NT2/D1 (cell line): Measurements from ENCODE around the gene MYO5A.

ENCODE experiments used
- DNase-seq: peaks from one replicate; pipeline ENCODE4 v3.0.0-alpha.2; 2011; ENCODE audit warnings: low read depth, low spot score
- H3K27me3 ChIP-seq: 2 replicates; pipeline ENCODE4 v1.6.0; 2011; ENCODE audit warnings: mild to moderate bottlenecking; ENCODE audit not compliant: insufficient read length, insufficient read depth
- H3K36me3 ChIP-seq: 2 replicates; pipeline ENCODE4 v1.6.1; 2011; ENCODE audit warnings: mild to moderate bottlenecking, low read length, mixed read lengths; ENCODE audit not compliant: insufficient read depth, insufficient read length
- H3K4me1 ChIP-seq: 2 replicates; pipeline ENCODE4 v1.5.1; 2011; ENCODE audit not compliant: insufficient read depth, insufficient read length
- H3K4me3 ChIP-seq: 2 replicates; pipeline ENCODE4 v1.5.1; 2011; ENCODE audit warnings: low read depth; ENCODE audit not compliant: insufficient read length
- H3K9ac ChIP-seq: 2 replicates; pipeline ENCODE4 v1.6.0; 2011; ENCODE audit warnings: low read depth; ENCODE audit not compliant: insufficient read length
- H3K9me3 ChIP-seq: 2 replicates; pipeline ENCODE4 v1.5.1; 2011; ENCODE audit warnings: mild to moderate bottlenecking, low read length; ENCODE audit not compliant: insufficient read depth
- SUZ12 ChIP-seq: IDR thresholded peaks from 2 replicates; pipeline ENCODE4 v1.6.1; 2011; ENCODE audit not compliant: insufficient read length, insufficient read depth; ENCODE audit errors: extremely low read depth
- YY1 ChIP-seq: IDR thresholded peaks from 2 replicates; pipeline ENCODE4 v1.6.1; 2011; ENCODE audit not compliant: insufficient read length, insufficient read depth
- ZNF274 ChIP-seq: IDR thresholded peaks from 2 replicates; pipeline ENCODE4 v1.6.1; 2011; ENCODE audit warnings: mild to moderate bottlenecking, low read depth, low read length

MYO5A gene

GRCh38 chr15:52306270-52306669, 222.4 kb downstream of the MYO5A start:
- Histone ChIP-seq H3K4me1 (no peaks in the 10 kb centered on the region), H3K9me3 (no peaks in the 10 kb centered on the region), H3K36me3 (no peaks in the 10 kb centered on the region), H3K27me3 (no peaks in the 10 kb centered on the region), H3K9ac (no peak overlapping the region), H3K4me3 (no peak overlapping the region)
- no peak for TF ChIP-seq ZNF274
- TF ChIP-seq YY1: no peak
- TF ChIP-seq SUZ12: no peak
- no peak for DNase-seq

GRCh38 chr15:52303093-52303772, 225.4 kb downstream of the MYO5A start:
- Histone ChIP-seq H3K4me1 (no peaks in the 10 kb centered on the region), H3K9ac (no peak overlapping the region), H3K9me3 (no peaks in the 10 kb centered on the region), H3K27me3 (no peaks in the 10 kb centered on the region), H3K4me3 (no peak overlapping the region), H3K36me3 (no peaks in the 10 kb centered on the region)
- no peak for DNase-seq
- no peak for TF ChIP-seq YY1
- TF ChIP-seq SUZ12: no peak
- no peak for TF ChIP-seq ZNF274

GRCh38 chr15:52301265-52301847, 227.3 kb downstream of the MYO5A start:
- TF ChIP-seq YY1 (no peak), ZNF274 (no peak), SUZ12 (no peak)
- no peaks in the 10 kb centered on the region for H3K4me1 ChIP-seq
- H3K36me3 ChIP-seq: no peaks in the 10 kb centered on the region
- peaks cover 3% of the 10 kb centered on the region for H3K27me3 ChIP-seq
- no peak overlapping the region for H3K9ac ChIP-seq
- H3K4me3 ChIP-seq: no peak overlapping the region
- no peaks in the 10 kb centered on the region for H3K9me3 ChIP-seq
- no peak for DNase-seq

GRCh38 chr15:52295421-52296001, 233.2 kb downstream of the MYO5A start, which contains the start of gene MYO5C:
TSS of gene MYO5C (minus strand) at chr15:52295804. CDS start at chr15:52295636, 168 bp downstream.
- Histone ChIP-seq H3K9me3 (no peaks in the 10 kb centered on the region), H3K4me3 (peak within 1 kb of the TSS; percentile 30), H3K9ac (peak within 1 kb of the TSS; percentile 78), H3K27me3 (peaks cover 19% of the 10 kb centered on the region), H3K36me3 (no peaks in the 10 kb centered on the region), H3K4me1 (no peaks in the 10 kb centered on the region)
- DNase-seq: peak; percentile 44
- no peak for TF ChIP-seq ZNF274
- TF ChIP-seq YY1: no peak
- TF ChIP-seq SUZ12: no peak

- no peak for DNase-seq
- Histone ChIP-seq H3K27me3 (peaks cover 19% of the 10 kb centered on the region), H3K4me3 (peak overlapping the region; percentile 30), H3K36me3 (no peaks in the 10 kb centered on the region), H3K9me3 (no peaks in the 10 kb centered on the region), H3K4me1 (peaks cover under 1% of the 10 kb centered on the region), H3K9ac (peak overlapping the region; percentile 78)
- TF ChIP-seq ZNF274 (no peak), YY1 (no peak), SUZ12 (no peak)
Measured at GRCh38 chr15:52294881-52295420, 233.7 kb downstream of the MYO5A start.

GRCh38 chr15:52292780-52293392, 235.8 kb downstream of the MYO5A start:
- Histone ChIP-seq H3K27me3 (peaks cover 19% of the 10 kb centered on the region), H3K4me3 (no peak overlapping the region), H3K4me1 (peaks cover 9% of the 10 kb centered on the region), H3K9me3 (no peaks in the 10 kb centered on the region), H3K9ac (no peak overlapping the region), H3K36me3 (no peaks in the 10 kb centered on the region)
- TF ChIP-seq SUZ12 (no peak), YY1 (no peak), ZNF274 (no peak)
- no peak for DNase-seq
